Smooth muscle cell (in vitro differentiated cells): ENCODE data around the gene DIO3. TPM values are rescaled to one million over a fixed set of nuclear protein-coding genes. Genes with fewer than 3 reads are reported as not detected.

Experiments used
- DNase-seq: peaks from one replicate; lab custom pipeline; 2025; ENCODE audit not compliant: unreplicated experiment; lab: John Stamatoyannopoulos, UW
- H2AFZ ChIP-seq: fragments of 200-600 bp; sonication (generic); 2 replicates; pipeline ENCODE4 v1.6.0; 2016; ENCODE audit warnings: antibody characterized with exemption, low read depth, mild to moderate bottlenecking
- H3F3A ChIP-seq: fragments of 200-600 bp; sonication (generic); 2 replicates; pipeline ENCODE4 v1.6.0; 2017; ENCODE audit warnings: antibody characterized with exemption, low read depth
- H3K27ac ChIP-seq: fragments of 200-600 bp; sonication (generic); 2 replicates; pipeline ENCODE4 v1.5.1; 2016; ENCODE audit warnings: low read depth, mild to moderate bottlenecking
- H3K27me3 ChIP-seq: fragments of 200-600 bp; sonication (generic); 2 replicates; pipeline ENCODE4 v1.6.1; 2016; ENCODE audit warnings: low read depth, mild to moderate bottlenecking
- H3K36me3 ChIP-seq: fragments of 200-600 bp; sonication (generic); 2 replicates; pipeline ENCODE4 v1.5.1; 2016; ENCODE audit warnings: low read depth
- H3K4me1 ChIP-seq: fragments of 200-600 bp; sonication (generic); 2 replicates; pipeline ENCODE4 v1.5.1; 2016; ENCODE audit warnings: low read depth
- H3K4me2 ChIP-seq: fragments of 200-600 bp; sonication (generic); 2 replicates; pipeline ENCODE4 v1.6.0; 2016; ENCODE audit warnings: mild to moderate bottlenecking
- H3K4me3 ChIP-seq: fragments of 200-600 bp; sonication (generic); 2 replicates; pipeline ENCODE4 v1.5.1; 2016; ENCODE audit warnings: mild to moderate bottlenecking
- H3K79me2 ChIP-seq: fragments of 200-600 bp; sonication (generic); 2 replicates; pipeline ENCODE4 v1.6.0; 2016; ENCODE audit warnings: low read depth, mild to moderate bottlenecking
- H3K9ac ChIP-seq: fragments of 200-600 bp; sonication (generic); 2 replicates; pipeline ENCODE4 v1.6.0; 2016; ENCODE audit warnings: low read depth
- H3K9me3 ChIP-seq: fragments of 200-600 bp; sonication (generic); replicated peaks from 2 replicates; pipeline ENCODE4 v1.5.1; 2016; ENCODE audit warnings: low read depth
- H4K20me1 ChIP-seq: fragments of 200-600 bp; sonication (generic); 2 replicates; pipeline ENCODE4 v1.6.0; 2016; ENCODE audit warnings: low read depth
- whole genome bisulfite sequencing: methylation state at CpG from one replicate; pipeline ENCODE4 v1.1.7; 2016; ENCODE audit warnings: low lambda C conversion rate; 5-methylcytosine and 5-hydroxymethylcytosine counted together
- polyA plus RNA-seq: library from polyadenylated mRNA; unstranded; fragments of >200 nt; fragmentation: Nextera tagmentation; extraction: Ambion mirVana; gene quantifications from 2 replicates; pipeline ENCODE4 v1.2.1, GENCODE V29; 2016
- total RNA-seq: library from RNA; depleted of rRNA; stranded (reverse); fragments of >200 nt; gene quantifications from 2 replicates; pipeline ENCODE4 v1.2.3, GENCODE V29; 2014
- TF ChIP-seq, protein P1 (sequence below): fragments of 200-600 bp; sonication (generic); IDR thresholded peaks from 2 replicates; pipeline ENCODE4 v1.5.1; 2017; ENCODE audit warnings: borderline replicate concordance, mild to moderate bottlenecking, antibody characterized with exemption; ENCODE audit not compliant: insufficient read depth, poor library complexity, severe bottlenecking

DIO3 gene
- total and polyA plus RNA-seq, 2 experiments from 2014 or later, result 21.0 to 36.5 TPM

DNA sequence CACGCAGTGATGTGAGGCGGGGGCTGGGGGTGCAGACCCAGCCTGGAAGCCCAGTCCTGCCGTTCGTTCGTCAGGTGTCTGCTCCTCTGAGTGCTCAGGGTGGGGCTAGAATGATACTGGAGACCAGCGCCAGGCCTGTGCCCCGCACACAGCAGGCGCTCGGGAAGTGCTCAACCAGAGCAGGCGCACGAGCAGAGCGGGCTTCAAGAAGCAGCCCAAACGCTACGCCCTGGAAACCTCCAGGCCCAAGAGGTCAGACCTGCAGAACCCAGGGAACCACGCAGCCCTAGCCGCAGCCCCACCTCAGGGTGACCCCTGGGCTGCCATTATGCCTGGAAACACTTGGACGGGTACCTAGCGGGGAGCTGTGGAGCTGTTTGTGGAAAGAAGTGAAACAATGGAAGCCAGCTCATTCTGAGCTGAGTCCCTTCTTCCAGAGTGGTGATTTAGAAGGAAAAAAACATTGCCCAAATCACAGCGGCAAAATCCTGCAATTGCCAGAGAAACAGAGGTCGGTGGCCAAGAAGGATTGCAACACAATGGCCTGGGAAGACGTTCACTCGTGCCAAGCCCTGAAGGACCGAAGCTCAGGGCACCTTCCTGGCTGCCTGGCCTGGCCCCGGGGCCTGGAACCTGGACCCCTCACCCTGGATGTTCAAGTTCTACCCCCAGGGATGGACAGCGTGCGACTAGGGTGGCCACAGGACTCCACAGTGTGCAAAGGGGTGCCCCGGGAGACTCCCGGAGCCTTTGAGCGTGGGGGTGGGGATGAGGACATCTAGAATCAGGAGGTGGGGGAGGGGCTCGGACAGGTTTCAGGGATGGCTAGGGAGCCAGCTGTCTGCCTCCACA is 40.4 kb upstream of the DIO3 start:
- Histone ChIP-seq H3K4me3 (no peak overlapping the region), H3F3A (no peaks in the 10 kb centered on the region), H3K27me3 (no peaks in the 10 kb centered on the region), H3K9me3 (no peaks in the 10 kb centered on the region), H3K4me2 (no peak overlapping the region), H2AFZ (no peak overlapping the region), H3K27ac (no peak overlapping the region), H3K79me2 (no peaks in the 10 kb centered on the region), H3K36me3 (no peaks in the 10 kb centered on the region), H3K9ac (no peak overlapping the region), H4K20me1 (no peaks in the 10 kb centered on the region), H3K4me1 (no peaks in the 10 kb centered on the region)
- 95% methylated on average over 29 of the region's 30 CpGs for WGBS
- no peak for DNase-seq
- TF ChIP-seq, protein P1, sequence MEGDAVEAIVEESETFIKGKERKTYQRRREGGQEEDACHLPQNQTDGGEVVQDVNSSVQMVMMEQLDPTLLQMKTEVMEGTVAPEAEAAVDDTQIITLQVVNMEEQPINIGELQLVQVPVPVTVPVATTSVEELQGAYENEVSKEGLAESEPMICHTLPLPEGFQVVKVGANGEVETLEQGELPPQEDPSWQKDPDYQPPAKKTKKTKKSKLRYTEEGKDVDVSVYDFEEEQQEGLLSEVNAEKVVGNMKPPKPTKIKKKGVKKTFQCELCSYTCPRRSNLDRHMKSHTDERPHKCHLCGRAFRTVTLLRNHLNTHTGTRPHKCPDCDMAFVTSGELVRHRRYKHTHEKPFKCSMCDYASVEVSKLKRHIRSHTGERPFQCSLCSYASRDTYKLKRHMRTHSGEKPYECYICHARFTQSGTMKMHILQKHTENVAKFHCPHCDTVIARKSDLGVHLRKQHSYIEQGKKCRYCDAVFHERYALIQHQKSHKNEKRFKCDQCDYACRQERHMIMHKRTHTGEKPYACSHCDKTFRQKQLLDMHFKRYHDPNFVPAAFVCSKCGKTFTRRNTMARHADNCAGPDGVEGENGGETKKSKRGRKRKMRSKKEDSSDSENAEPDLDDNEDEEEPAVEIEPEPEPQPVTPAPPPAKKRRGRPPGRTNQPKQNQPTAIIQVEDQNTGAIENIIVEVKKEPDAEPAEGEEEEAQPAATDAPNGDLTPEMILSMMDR, result no peak

DNA sequence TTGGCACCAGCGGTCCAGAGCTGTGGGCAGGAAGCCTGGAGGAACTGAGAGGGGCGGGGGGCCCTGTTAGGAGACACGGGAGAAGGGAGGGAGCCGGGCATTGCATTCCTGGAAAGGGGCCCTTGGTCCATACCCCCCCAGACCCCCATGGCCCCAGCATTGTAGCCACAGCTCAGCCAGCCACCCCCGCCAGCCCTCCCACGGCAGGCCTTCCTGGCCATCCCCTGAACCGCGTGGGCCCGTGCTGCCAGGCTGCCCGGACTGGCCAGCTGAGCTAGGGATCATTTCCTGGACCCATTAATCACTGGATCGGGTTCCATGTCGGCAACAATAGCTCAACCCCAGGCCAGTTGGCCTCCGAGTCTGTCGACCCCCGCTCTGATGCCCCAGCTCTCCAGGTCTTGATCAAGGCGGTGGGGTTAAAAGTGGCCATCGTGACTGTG is 39.8 kb upstream of the DIO3 start:
- TF ChIP-seq, protein P1, result no peak
- Histone ChIP-seq H3K4me2 (no peak overlapping the region), H3K79me2 (no peaks in the 10 kb centered on the region), H3K27ac (no peak overlapping the region), H3K9me3 (no peaks in the 10 kb centered on the region), H3F3A (no peaks in the 10 kb centered on the region), H3K4me1 (no peaks in the 10 kb centered on the region), H2AFZ (no peak overlapping the region), H3K27me3 (no peaks in the 10 kb centered on the region), H3K4me3 (no peak overlapping the region), H4K20me1 (no peaks in the 10 kb centered on the region), H3K9ac (no peak overlapping the region), H3K36me3 (no peaks in the 10 kb centered on the region)
- DNase-seq, result no peak
- 86% methylated on average over 11 of the region's 17 CpGs for WGBS

DNA sequence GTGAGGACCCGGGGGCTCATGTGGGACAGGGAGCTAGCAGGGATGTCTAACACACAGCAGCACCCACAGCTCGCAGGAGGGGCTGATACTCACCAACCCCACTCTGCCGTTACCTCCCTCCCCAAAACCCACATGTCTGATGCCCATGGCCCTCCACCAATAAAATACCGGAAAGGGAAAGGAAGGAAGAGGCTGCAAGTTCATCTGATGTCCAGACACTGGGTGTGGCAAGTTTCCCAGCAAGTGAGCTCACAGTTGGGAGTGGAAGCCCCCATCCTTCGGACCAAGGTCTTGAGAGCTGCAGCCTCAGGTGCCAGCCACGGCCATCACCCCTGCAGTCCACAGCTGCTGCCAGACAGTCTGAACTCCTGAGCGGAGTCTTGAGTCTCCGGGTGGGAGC is 39.3 kb upstream of the DIO3 start:
- TF ChIP-seq, protein P1, result no peak
- Histone ChIP-seq H3F3A (no peaks in the 10 kb centered on the region), H3K36me3 (no peaks in the 10 kb centered on the region), H3K9me3 (no peaks in the 10 kb centered on the region), H4K20me1 (no peaks in the 10 kb centered on the region), H3K27ac (no peak overlapping the region), H3K4me1 (no peaks in the 10 kb centered on the region), H3K9ac (no peak overlapping the region), H3K4me2 (no peak overlapping the region), H2AFZ (no peak overlapping the region), H3K4me3 (no peak overlapping the region), H3K27me3 (no peaks in the 10 kb centered on the region), H3K79me2 (no peaks in the 10 kb centered on the region)
- DNase-seq, result no peak
- 93% methylated on average over 8 of the region's 8 CpGs for WGBS
